ENCODE data around the gene RXRB. TPM values are rescaled to one million over a fixed set of nuclear protein-coding genes. Genes with fewer than 3 reads are reported as not detected.

RXRB gene
- total and polyA plus RNA-seq, 2 donors (not counting 1 experiment from before 2014, with no cell fraction given) = 88.3 to 99.9 TPM

GRCh38 chr6:33164176-33164575 is 36.3 kb downstream of the RXRB start:
- H3K27ac Mint-ChIP-seq = no peak overlapping the region
- H3K27ac ChIP-seq (ENCODE audit: low read length in 2 of 2) = no peak overlapping the region
- CTCF ChIA-PET = interaction anchor here (0.9 to 2.1 kb wide), 5 partner anchors 34 to 163 kb away, joined by 3 to 6 read pairs (median 3); no protein-coding TSS in a partner anchor

GRCh38 chr6:33163540-33163939 is 36.9 kb downstream of the RXRB start:
- no peak for ATAC-seq (ENCODE audit: low read depth)
- Histone ChIP-seq H3K9me3 (ENCODE audit: control extremely low read depth in 1 of 3, control insufficient read depth in 2 of 3, insufficient read depth in 1 of 3, low read length in 2 of 3) (no peaks in the 10 kb centered on the region), H3K4me2 (replicated peaks; ENCODE audit: low read depth, low read length, poor library complexity, severe bottlenecking) (no peak overlapping the region), H3K4me1 (ENCODE audit: control insufficient read depth in 2 of 2, insufficient read depth in 2 of 2, low read length in 2 of 2) (peaks cover 7 to 18% of the 10 kb centered on the region in 2 donors), H3K27ac (ENCODE audit: low read length in 2 of 2) (no peak overlapping the region), H4K20me1 (ENCODE audit: control insufficient read depth, insufficient read depth, low read length, poor library complexity, severe bottlenecking) (no peaks in the 10 kb centered on the region), H3K9ac (ENCODE audit: low read length) (no peak overlapping the region), H2AFZ (ENCODE audit: insufficient read depth, low read depth, low read length, poor library complexity, severe bottlenecking) (no peak overlapping the region), H3K27me3 (replicated peaks in 1 of 4; ENCODE audit: control extremely low read depth in 1 of 4, control insufficient read depth in 3 of 4, insufficient read depth in 4 of 4, low read length in 3 of 4) (peaks cover 0 to 3% (median 0%) of the 10 kb centered on the region in 4 experiments), H3K79me2 (ENCODE audit: control insufficient read depth, insufficient read depth, low read length) (no peaks in the 10 kb centered on the region), H3K36me3 (replicated peaks in 1 of 2; ENCODE audit: control extremely low read depth in 1 of 2, control insufficient read depth in 1 of 2, extremely low read depth in 1 of 2, insufficient read depth in 2 of 2, low read length in 1 of 2) (no peaks in the 10 kb centered on the region), H3K4me3 (ENCODE audit: control extremely low read depth in 1 of 5, extremely low read depth in 1 of 5, insufficient read depth in 1 of 5, low read depth in 2 of 5, low read length in 4 of 5) (no peak overlapping the region)
- H3K4me1 Mint-ChIP-seq = peaks cover 17% of the 10 kb centered on the region
- CTCF ChIA-PET = interaction anchor here (0.9 to 2.1 kb wide), 5 partner anchors 34 to 295 kb away, joined by 3 to 6 read pairs (median 3); no protein-coding TSS in a partner anchor
- no peaks in the 10 kb centered on the region for H3K9me3 Mint-ChIP-seq (ENCODE audit: insufficient read depth)
- no peak overlapping the region for H3K4me3 Mint-ChIP-seq
- POLR2A ChIA-PET = no interaction called here
- intact Hi-C loops (cut with micrococcal nuclease) = no loop called here
- no peak for DNase-seq
- WGBS (ENCODE audit: insufficient coverage) = 99% methylated on average over 8 of the region's 10 CpGs
- peaks cover 19% of the 10 kb centered on the region for H3K27me3 Mint-ChIP-seq
- TF ChIP-seq CTCF (IDR thresholded peaks at IDR 0.05) (no peak), EZH2 (IDR thresholded peaks at IDR 0.05; ENCODE audit: borderline replicate concordance, insufficient read depth, low read depth, low read length, poor library complexity, severe bottlenecking) (no peak)
- no peak overlapping the region for H3K27ac Mint-ChIP-seq

More at GRCh38 chr6:33164176-33164575, 36.3 kb downstream of the RXRB start:
- TF ChIP-seq CTCF (IDR thresholded peaks at IDR 0.05) (no peak), EZH2 (IDR thresholded peaks at IDR 0.05; ENCODE audit: borderline replicate concordance, insufficient read depth, low read depth, low read length, poor library complexity, severe bottlenecking) (no peak)
- POLR2A ChIA-PET = interaction anchor here (0.5 to 0.7 kb wide), 2 partner anchors 116 to 763 kb away, joined by 4 read pairs; no protein-coding TSS in a partner anchor
- DNase-seq (no peak), ATAC-seq (ENCODE audit: low read depth) (no peak)
- H3K4me1 Mint-ChIP-seq = peaks cover 17% of the 10 kb centered on the region
- H2AFZ ChIP-seq (ENCODE audit: insufficient read depth, low read depth, low read length, poor library complexity, severe bottlenecking) = no peak overlapping the region
- no peak overlapping the region for H3K4me2 ChIP-seq (replicated peaks; ENCODE audit: low read depth, low read length, poor library complexity, severe bottlenecking)
- H3K27me3 ChIP-seq (replicated peaks in 1 of 4; ENCODE audit: control extremely low read depth in 1 of 4, control insufficient read depth in 3 of 4, insufficient read depth in 4 of 4, low read length in 3 of 4) = peaks cover 0 to 3% (median 0%) of the 10 kb centered on the region in 4 experiments
- peaks cover 19% of the 10 kb centered on the region for H3K27me3 Mint-ChIP-seq
- H3K4me1 ChIP-seq (ENCODE audit: control insufficient read depth in 2 of 2, insufficient read depth in 2 of 2, low read length in 2 of 2) = peaks cover 7 to 18% of the 10 kb centered on the region in 2 donors
- no peak overlapping the region for H3K4me3 ChIP-seq (ENCODE audit: control extremely low read depth in 1 of 5, extremely low read depth in 1 of 5, insufficient read depth in 1 of 5, low read depth in 2 of 5, low read length in 4 of 5)
- intact Hi-C loops (cut with micrococcal nuclease) = no loop called here
- no peaks in the 10 kb centered on the region for H4K20me1 ChIP-seq (ENCODE audit: control insufficient read depth, insufficient read depth, low read length, poor library complexity, severe bottlenecking)
- H3K79me2 ChIP-seq (ENCODE audit: control insufficient read depth, insufficient read depth, low read length) = no peaks in the 10 kb centered on the region
- H3K9me3 ChIP-seq (ENCODE audit: control extremely low read depth in 1 of 3, control insufficient read depth in 2 of 3, insufficient read depth in 1 of 3, low read length in 2 of 3) = no peaks in the 10 kb centered on the region
- H3K9me3 Mint-ChIP-seq (ENCODE audit: insufficient read depth) = no peaks in the 10 kb centered on the region
- no peaks in the 10 kb centered on the region for H3K36me3 ChIP-seq (replicated peaks in 1 of 2; ENCODE audit: control extremely low read depth in 1 of 2, control insufficient read depth in 1 of 2, extremely low read depth in 1 of 2, insufficient read depth in 2 of 2, low read length in 1 of 2)
- WGBS (ENCODE audit: insufficient coverage) = 73% methylated on average over 10 of the region's 10 CpGs
- no peak overlapping the region for H3K4me3 Mint-ChIP-seq
- no peak overlapping the region for H3K9ac ChIP-seq (ENCODE audit: low read length)

Data from B cell (primary cell).